Stimulated activated CD4-positive, alpha-beta T cell treated with anti-CD3 and anti-CD28 coated beads, Interleukin-1b, Interleukin-23, amount 100 ng/mL, for 4 hours (primary cell): ENCODE results near the gene GMDS.
A peak's percentile ranks its signal among the peaks of the same experiment; 100 is the strongest.

Source experiments
- DNase-seq, 2 donors: peaks; one replicate each; pipeline ENCODE4 v3.0.0-alpha.2; 2020; ENCODE audit warnings: low read depth in 2 of 2

Gene GMDS

DNA sequence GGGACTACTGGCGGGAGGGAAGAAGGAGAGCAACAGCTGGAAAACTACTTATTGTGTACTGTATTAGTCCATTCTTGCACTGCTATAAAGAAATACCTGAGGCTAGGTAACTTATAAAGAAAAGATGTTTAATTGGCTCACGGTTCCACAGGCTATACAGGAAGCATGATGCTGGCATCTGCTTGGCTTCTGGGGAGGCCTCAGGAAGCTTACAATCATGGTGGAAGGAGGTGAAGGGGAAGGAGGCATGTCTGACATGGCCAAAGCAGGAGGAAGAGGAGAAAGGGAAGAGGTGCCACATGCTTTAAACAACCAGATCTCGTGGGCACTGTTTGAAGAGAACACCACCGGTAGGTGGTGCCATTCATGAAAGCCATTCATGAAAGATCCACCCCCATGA is 67.3 kb downstream of the GMDS start:
- DNase-seq: no peak

GRCh38 chr6:2175825-2176224 is 69.6 kb downstream of the GMDS start:
- no peak for DNase-seq

- no peak for DNase-seq
Observed at GRCh38 chr6:2173203-2173961, 72.0 kb downstream of the GMDS start.

DNA sequence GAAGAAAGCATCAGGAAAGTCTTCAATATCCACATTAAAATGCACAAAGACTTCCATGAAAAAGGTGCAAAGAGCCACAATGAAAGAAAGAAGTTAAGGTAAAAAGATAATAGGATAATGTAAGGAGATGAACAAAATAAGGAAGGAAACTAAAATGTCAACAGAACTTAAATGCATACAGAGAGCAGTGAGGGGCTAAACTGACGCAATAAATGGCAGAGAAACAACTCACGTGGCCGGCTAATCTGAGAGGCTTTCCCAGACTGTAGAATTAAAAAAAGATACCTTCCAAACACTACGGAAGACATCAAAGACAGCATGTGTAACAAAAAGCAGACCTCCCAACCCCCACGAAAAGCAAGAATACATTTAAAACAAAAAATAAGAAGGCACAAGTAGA is 73.7 kb downstream of the GMDS start:
- no peak for DNase-seq

GRCh38 chr6:2168480-2168879 is 76.9 kb downstream of the GMDS start:
- no peak for DNase-seq

DNA sequence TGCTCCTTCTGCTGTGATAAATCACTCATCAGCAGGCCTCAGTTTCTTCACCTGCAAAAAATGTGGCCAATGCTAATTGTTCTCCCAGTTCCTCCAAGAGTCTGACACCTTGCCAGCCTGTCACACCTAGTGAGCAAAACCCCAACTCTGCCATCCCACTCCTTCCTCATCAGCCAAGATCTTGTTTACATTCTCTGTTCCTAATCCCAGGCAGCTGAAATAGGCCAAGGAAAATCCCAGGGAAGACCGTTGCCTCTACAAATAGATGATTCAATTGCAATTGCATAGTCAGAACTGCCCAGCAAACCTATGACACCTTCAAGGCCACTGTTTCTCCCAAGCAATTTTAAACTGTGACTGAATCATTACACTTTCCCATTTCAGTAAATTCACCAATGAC is 78.7 kb downstream of the GMDS start:
- no peak for DNase-seq

DNA sequence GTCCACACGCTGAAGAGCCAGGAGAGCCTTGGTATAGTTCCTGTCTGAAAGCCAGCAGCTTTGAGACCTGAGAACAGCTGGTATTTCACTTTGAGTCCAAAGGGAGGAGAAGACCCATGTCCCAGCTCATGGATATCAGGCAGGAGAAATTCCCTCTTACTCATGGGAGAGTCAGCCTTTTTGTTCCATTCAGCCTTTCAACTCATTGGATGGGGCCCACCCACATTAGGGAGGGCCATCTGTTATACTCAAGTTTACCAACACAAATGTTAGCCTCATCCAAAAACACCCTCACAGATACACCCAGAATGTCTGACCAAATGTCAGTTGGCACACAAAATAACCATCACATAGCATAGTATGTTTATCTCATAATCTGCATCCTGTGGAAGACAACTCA is 80.1 kb downstream of the GMDS start:
- DNase-seq: no peak

GRCh38 chr6:2164481-2164880 is 80.9 kb downstream of the GMDS start:
- no peak for DNase-seq

DNA sequence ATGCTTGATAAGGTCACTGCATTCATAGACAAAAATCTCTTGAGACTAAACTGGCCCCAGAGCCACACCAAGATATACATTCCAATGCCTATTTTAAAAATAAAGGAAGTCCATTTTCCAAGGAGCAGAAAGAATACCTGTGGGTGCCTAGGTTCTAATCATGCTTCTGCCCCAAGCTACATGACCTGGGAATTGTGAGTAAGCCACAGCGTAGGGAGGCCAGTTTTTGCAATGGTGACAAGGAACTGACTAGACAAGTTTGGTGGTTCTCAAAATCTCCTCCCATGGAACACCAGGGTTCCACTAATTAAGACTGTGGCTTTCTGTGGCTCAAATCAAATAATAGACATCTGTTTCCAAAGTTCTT is 83.3 kb downstream of the GMDS start:
- DNase-seq: no peak

GRCh38 chr6:2158596-2159271 is 86.7 kb downstream of the GMDS start:
- no peak for DNase-seq

DNA sequence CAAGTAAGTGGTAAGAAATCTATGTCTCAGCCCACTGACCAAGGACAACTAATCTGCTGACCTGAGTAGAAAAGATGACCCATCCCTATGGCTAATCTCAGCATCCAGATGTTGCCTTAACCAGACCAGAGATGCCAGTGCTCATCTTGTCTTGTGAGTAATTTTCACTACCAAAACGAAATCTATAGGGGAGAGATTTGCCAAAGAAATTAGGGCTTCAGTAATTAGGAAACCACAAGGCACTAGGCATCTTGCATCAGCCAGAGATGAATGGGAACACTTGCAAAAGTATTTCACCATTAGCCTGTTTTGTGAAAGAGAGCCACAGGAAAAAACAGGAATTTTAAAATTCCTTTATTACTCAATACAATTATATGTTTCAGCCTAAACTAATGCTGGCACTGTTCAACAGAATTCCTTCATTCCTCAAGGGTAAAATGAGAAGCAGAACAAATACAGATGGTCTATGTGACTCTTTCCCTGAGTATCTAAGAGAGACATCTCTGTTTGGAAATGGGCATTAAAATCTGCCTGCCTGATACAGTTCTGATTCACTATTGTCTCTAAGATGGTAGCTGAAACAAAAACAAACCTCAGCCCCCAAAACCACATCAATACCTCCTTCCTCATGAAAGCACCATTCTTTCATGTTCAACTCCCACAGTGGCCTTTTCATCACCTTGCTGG is 87.8 kb downstream of the GMDS start:
- peak in 1 of 2 donors; percentile 17 for DNase-seq

- no peak for DNase-seq
Observed at GRCh38 chr6:2155206-2155605, 90.2 kb downstream of the GMDS start.

GRCh38 chr6:2149361-2150006 is 95.9 kb downstream of the GMDS start:
- DNase-seq: no peak

DNA sequence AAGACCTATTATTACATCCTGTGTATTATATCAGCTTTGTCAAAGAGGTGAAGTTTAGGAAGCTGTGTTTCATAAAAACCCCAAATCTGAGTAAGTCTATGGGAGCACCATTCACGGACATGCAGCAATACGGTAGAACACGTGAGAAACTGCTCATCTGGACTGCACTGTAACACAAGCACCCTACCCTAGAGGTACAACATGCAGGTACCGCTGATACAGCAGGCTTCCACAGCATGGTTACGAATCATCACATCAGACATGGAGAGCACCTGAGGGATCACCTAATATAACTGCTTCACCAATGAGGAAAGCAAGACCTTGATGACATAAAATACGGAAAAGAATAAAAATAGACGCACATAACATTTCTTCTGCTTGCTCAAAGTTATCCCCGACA is 96.7 kb downstream of the GMDS start:
- no peak for DNase-seq

GRCh38 chr6:2147766-2148448 is 97.5 kb downstream of the GMDS start:
- no peak for DNase-seq

GRCh38 chr6:2147261-2147660 is 98.1 kb downstream of the GMDS start:
- no peak for DNase-seq

- DNase-seq: no peak
Observed at GRCh38 chr6:2144210-2144609, 101.2 kb downstream of the GMDS start.

GRCh38 chr6:2141644-2142290 is 103.6 kb downstream of the GMDS start:
- no peak for DNase-seq

GRCh38 chr6:2140438-2141128 is 104.8 kb downstream of the GMDS start:
- no peak for DNase-seq

- no peak for DNase-seq
Observed at GRCh38 chr6:2135401-2135800, 110.0 kb downstream of the GMDS start.

DNA sequence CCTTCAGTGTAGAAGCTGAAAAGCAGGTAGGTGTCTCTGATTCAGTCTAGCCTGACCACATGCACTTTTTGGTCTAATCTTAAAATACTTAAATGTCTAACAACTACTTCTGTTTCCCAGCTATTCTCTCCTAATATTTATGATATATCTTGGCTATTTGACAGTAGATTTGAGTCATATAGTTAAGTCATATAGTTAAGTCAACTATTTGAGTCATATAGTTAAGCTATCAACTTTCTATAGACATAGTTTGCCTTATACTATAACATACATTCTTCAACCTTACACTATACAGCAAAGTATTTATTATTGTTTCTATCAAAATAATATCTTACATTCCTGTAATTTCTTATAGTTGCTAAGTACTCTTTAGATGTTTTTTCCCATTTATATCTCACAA is 110.9 kb downstream of the GMDS start:
- DNase-seq: no peak
